22Rv1 (cell line): Measurements from ENCODE around the gene GNAS.

Experiments used
- ZFX ChIP-seq: fragments of 450-650 bp; IDR thresholded peaks from 2 replicates; pipeline ENCODE4 v1.6.1; 2017; ENCODE audit warnings: antibody characterized with exemption, borderline replicate concordance
- TF ChIP-seq, protein P1 (sequence below): fragments of 450-650 bp; IDR thresholded peaks from 2 replicates; pipeline ENCODE4 v1.5.1; 2017; ENCODE audit warnings: mild to moderate bottlenecking

DNA sequence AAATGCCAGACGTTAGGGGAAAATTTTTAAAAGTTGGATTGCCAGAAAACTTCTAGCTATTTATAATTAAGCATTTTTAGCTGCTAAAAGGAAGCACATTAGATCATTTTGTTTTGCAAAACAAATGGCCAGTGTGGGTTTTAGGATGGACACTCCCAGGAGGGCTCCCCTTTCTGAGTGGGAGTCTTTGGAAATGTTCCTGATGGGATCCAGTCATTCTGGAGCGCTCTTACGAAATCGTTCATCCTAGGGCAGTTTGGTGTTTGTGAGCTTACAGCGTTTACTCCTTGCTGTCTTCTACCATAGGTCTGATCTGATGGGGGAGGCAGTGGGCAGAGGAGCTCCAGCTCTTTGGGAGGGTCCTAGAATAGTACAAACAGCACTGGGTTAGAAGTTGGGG, 14.7 kb downstream of the GNAS start:
- TF ChIP-seq, protein P1, sequence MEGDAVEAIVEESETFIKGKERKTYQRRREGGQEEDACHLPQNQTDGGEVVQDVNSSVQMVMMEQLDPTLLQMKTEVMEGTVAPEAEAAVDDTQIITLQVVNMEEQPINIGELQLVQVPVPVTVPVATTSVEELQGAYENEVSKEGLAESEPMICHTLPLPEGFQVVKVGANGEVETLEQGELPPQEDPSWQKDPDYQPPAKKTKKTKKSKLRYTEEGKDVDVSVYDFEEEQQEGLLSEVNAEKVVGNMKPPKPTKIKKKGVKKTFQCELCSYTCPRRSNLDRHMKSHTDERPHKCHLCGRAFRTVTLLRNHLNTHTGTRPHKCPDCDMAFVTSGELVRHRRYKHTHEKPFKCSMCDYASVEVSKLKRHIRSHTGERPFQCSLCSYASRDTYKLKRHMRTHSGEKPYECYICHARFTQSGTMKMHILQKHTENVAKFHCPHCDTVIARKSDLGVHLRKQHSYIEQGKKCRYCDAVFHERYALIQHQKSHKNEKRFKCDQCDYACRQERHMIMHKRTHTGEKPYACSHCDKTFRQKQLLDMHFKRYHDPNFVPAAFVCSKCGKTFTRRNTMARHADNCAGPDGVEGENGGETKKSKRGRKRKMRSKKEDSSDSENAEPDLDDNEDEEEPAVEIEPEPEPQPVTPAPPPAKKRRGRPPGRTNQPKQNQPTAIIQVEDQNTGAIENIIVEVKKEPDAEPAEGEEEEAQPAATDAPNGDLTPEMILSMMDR = no peak
- TF ChIP-seq ZFX = no peak
